RCC 7860 (cell line): ENCODE measurements around the gene FITM1.

Source experiments
- DNase-seq: peaks from one replicate; pipeline ENCODE4 v3.0.0-alpha.2; 2015; ENCODE audit warnings: low spot score
- FAIRE-seq: peaks from 2 replicates; lab custom pipeline; 2012; peaks lifted over from hg19 to GRCh38; lab: Jason Lieb, UNC

The FITM1 gene, protein sequence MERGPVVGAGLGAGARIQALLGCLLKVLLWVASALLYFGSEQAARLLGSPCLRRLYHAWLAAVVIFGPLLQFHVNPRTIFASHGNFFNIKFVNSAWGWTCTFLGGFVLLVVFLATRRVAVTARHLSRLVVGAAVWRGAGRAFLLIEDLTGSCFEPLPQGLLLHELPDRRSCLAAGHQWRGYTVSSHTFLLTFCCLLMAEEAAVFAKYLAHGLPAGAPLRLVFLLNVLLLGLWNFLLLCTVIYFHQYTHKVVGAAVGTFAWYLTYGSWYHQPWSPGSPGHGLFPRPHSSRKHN

DNA sequence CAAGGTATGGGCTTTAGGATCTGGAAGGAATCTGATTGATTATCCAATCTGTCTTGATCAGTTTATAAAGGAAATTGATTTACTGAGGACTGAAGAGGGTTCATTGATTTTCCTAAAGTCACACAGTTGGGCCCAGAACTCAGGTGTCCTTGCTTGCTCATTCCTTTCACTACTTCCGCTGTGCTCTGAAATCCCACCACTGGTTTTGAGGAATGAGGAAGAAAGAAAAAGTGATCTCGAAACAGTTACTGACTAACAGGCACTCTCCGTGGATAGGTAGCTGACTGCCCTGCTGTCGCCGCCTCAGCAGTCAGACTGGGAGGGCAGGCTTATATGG is at the start of gene FITM1:
Gene FITM1 (plus strand): TSS at position 280 of the 337 bp plus-strand sequence. CDS start 905 bp downstream, outside the sequence.
- FAIRE-seq (no peak), DNase-seq (no peak)

DNA sequence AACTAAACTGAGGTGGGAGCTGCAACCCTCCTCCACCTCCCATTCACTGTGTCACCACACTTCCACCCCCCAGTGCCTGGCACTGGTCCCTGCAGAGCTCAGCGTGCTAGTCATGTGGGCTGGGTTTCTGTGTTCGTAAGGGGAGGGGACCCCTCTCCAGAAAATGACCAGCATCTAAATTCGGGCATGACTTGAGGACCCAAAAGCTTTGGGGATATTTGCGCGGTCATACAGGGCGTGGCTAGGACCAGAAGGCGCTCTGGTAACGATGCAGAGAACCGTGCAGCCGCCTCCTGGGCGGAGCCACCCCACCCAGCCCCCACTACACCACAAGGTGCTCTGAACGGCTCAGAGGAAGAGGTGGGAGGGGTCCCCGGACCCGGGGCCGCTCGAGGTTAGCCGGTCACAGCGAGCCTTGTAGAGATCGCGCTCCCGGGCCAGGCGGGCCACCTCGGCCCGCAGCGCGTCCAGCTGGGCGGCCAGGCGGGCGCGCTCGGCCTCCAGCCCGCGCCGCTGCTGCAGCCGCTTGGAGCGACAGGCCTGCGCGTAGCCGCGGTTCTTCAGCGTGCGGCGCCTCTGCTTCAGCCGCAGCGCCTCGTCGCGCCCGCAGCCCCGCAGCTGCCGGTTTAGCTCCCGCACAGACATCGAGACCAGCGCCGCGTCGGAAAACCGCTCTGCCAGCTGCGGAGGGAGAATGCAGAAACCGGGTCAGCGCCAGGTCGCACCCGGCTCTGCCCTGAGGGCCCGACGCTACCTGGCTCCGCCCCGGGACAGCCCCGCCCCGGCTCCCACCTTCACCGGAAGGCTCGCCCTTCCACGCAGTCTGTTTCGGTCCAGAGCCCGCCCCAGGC is 49.3 kb upstream of the FITM1 start:
- DNase-seq (no peak), FAIRE-seq (no peak)

DNA sequence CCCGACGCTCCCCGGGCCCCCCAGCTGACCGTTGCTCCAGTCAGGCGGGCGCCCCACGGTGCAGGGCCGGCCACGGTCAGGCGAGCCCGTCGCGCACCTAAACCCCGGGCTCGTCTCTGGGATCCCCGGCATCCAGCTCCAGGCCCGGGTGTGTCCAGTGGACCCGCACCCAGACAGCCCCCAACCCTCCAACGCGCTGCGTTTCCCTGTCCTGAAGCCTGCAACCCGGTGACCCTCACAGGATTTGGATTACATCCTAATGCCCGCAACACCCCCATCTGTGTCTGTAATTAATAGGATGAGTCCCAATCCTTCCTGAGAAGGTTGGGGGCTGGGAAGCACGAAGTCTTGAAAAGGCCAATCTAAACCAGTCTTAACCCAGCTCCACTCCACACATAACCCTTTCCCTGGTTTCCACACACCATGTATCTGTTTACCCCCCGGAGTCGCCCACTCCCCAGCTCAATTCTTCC is 48.7 kb upstream of the FITM1 start:
- no peak for DNase-seq

DNA sequence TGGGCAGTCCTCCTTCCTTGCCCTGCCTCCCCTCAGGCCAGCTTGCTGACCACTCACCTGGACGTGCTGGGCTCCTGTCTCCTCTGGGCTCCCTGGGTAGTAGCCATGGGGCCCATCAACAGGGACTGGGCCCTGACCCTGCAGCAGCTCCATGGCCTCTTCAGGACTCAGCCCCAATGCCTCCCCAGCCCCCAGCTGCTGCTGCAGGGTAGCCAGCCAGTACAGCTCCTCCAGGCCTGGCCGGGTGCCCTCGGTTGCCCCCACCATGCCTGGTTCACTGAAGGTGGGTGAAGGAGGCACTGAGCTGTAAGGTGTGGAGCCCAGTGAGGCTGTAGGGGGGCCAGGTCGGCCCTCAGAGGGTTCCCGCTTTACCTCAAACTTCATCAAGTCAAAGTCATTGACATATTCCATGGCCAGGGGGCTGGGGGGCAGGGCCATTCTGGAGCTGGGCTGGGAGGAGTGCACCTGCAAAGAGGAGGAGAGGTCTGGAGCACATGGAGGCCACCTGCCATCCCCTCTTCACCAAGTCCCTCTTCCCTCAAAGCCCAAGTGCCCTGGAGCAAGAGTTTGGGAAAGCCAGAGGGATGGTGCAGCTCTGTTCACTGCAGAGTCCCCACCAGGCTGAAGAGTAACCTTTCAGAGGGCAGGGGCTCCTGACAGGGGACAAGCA is 47.9 kb upstream of the FITM1 start:
- DNase-seq (no peak), FAIRE-seq (no peak)

More for the DNA sequence above, 48.7 kb upstream of the FITM1 start:
- FAIRE-seq = no peak

DNA sequence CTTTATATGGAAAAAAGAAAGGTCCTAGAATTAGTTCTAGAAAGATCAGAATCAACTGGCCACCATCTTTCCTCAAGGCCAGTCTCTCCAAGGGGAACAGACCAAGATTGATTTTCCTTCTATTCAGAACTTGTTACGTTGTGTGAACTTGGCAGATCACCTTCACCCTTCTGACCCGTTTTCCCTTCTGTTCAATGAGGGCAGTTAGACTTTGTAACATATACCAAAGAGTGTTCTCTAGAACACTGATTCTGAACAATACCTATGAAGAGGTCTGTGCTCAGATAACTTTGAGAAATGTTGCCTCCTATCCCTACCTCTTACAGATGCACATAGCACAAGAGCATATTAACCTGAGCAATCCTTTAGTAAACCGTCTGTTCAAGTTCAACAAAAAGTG is 47.0 kb upstream of the FITM1 start:
- FAIRE-seq (no peak), DNase-seq (no peak)

DNA sequence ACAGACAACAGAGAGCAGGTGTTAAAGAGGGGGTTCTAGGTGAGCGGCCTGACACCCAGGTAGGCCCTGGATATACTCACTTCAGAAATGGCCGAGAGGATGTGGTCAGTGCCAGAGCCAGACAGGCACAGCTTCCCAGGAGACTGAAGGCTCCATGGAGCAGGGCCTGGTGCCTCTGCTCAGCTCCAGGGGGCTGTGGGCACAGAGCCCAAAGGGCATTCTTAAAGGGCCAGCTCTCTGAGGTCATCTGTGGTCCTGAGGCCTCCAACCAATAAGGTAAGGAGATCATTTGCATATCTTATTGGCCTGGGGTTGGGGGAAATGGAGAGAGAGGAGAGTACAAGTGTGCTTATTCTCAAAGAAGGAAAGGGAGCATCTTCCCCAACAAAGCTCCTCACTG is 46.0 kb upstream of the FITM1 start:
- DNase-seq = no peak

DNA sequence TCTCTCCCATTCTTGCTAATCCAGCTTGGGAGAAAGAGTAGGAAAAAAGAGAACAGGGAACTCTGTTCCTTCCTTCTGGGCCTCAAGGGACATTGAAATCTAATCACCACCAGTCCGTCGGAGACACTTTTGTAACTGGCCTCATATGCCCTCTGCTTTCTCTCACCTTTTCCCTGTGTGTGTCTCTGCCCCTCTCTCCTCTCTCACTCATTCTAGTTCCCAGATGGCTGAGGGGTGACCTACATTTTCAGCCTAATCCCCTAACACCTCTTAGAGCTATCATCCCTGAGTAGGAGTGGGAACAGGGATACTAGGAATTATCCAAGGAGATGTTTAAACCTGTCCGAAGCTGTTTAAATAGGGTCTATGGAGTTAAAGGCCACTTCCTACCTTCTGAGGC is 45.2 kb upstream of the FITM1 start:
- no peak for FAIRE-seq
- no peak for DNase-seq

More for the DNA sequence above, 46.0 kb upstream of the FITM1 start:
- no peak for FAIRE-seq

DNA sequence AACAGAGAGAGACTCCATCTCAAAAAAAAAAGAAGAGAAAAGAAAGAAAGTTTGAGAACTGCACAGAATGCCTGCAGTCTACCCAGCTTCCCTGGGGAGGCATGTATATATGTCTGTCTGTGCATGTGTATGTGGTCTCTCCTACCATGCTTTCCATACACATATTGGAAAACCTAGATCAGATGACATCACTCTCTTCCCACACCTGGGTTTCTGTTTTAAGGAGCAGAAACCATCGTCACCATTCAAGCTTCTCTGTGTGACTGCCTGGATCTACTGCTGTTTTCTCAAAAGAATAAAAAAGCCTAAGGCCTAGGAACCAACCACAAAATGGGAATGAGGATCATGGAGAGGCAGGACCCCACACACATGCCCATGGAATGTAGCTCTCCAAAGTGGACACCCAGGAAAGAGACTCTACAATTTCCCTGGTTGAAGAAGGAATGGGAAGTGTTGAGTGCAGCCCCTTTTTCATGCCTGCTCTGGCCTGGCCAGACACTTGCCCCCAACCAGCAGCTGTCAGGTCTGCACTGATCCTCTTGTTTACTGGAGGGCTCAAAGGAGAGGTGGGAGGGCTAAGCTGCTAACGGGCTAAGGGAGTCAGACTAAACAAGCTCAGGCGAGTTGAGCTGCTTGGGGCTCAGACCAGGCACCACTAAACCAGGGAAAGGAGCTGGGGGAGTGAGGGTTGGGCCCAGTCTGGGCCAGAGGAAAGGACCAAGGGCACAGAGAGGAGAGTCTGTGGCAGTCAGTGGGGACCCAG is 44.1 kb upstream of the FITM1 start:
- no peak for FAIRE-seq

DNA sequence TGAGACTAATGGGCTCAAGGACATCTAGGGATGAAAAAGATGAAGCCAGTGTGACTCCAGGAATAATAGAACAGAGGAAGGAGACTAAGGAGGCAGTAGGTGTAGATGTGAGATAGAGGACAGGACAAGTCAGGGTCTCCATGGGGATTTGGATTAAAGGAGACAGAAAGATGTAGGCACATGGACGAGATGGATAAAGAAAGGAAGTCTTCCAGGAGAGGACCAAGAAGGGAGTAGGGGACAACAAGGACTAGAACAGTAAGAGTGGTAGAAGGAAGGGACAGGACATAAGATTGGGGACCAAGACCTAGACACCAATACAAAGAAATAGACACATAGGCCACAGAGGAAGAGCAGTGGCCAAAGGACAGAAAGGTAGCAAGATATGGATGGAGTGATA is 43.5 kb upstream of the FITM1 start:
- FAIRE-seq = no peak

More for the DNA sequence above, 44.1 kb upstream of the FITM1 start:
- DNase-seq = no peak

DNA sequence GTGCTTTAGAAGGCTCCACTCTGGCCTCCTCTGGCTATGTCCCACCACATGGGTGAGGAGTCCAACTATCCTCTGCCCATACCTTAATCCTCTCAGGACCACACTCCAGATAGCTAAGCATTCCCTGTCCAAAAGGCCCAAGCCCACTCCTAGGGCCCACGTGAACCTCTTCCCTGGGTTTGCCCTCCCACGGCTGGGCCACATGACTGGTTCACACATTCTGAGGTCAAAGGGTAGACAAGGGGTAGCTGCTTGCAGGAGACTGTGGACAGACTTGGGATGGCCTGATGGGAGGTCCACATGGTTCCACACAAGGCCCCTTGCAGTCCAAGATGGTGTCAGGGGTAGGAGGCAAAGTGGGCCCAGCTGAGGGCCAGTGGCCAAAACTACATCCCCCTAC is 42.4 kb upstream of the FITM1 start:
- FAIRE-seq (no peak), DNase-seq (no peak)

More for the DNA sequence above, 43.5 kb upstream of the FITM1 start:
- DNase-seq = no peak

DNA sequence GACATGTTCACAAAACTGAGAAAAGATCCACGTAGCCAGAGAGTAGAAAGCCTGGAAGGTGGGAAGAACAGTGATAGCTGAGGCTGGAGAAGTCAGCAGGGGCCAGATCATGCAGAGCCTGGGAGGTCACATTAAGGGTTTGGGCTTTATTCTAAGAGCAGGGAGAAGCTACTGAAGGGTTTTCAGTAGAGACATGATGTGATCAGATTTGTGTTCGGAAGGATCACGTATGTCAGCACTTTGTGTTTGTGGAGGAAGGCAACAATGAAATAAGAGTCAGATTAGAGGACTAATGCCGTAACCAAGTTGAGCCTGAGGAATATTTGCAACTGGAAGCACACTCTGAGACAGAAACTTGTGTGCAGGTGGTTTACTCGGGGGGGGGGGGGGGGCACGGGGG is 40.6 kb upstream of the FITM1 start:
- DNase-seq (no peak), FAIRE-seq (no peak)

DNA sequence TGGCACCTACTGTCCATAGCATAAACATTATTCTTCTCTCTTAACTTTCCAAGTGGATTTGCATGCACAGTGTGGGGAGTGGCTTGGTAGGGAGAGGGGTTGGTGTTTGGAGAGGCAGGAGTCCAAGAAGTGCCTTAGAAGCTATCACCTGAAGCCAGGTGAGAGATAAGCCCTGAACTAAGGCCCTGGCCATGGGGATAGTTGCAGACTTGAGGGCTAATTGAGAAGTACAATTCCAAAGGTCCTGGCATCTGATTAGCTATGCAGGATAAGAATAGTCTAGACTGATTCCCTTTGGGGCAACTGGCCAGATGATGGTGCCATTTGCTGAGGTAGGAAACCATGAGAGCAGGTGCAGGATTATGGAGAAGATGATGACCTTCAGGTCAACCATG is 38.4 kb upstream of the FITM1 start:
- DNase-seq (no peak), FAIRE-seq (no peak)

DNA sequence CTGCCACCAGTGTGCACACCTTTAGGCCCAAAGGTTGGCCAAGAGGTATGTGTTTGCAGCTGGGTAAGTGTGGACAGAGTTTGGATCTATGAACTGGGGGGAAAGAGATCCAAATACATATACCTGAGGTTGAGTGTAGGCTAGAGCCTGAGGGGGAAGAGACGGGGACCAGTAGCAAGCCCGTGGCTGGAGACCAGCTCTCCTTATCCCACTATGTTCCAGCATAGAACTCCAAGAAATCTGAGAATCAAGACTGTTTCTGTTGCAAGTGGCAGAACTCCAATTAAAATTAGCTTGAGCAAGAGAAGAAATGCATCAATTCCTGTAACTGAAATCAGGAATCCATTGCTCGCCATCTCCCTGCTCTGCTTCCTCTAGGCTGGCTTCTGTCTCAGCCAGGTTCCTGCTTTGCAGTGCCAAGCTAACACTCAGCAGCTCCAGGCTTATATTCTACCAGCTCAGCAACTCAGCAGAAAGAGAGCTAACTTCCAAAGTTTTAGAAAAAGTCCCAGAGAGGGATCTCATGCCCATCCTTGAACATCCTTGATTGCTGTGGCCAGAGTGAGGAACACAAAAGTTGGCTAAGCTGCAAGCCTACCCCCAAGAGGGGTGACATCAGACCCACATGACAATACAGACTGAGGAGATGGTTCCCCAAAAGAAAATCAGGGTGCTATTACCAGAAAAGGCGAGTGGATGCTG is 37.8 kb upstream of the FITM1 start:
- FAIRE-seq = no peak
- DNase-seq = no peak

DNA sequence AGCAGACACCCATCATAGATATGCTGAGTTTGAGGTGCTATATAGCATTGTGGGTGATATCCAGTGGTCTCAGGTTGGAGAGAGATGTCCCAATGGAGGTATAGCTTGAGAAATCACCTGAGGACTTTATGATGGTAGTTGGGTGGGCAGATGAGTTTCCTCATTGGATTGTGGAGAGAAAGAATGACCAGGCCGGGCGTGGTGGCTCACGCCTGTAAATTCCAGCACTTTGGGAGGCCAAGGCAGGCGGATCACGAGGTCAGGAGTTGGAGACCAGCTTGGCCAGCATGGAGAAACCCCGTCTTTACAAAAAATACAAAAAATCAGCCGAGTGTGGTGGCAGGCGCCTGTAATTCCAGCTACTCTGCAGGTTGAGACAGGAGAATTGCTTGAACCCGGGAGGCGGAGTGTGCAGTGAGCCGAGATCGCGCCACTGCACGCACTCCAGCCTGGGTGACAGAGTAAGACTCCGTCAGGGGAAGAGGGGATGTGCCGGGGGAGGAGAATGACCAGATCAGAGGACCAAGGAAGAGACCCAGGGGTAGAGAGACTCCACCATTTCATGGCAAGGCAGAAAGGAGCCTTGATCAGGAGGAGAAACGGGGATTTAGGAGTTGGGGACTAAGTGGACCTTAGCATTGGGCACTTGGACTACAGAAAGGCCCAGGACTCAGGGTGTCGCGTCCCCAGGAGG is 37.1 kb upstream of the FITM1 start:
- FAIRE-seq (no peak), DNase-seq (no peak)

DNA sequence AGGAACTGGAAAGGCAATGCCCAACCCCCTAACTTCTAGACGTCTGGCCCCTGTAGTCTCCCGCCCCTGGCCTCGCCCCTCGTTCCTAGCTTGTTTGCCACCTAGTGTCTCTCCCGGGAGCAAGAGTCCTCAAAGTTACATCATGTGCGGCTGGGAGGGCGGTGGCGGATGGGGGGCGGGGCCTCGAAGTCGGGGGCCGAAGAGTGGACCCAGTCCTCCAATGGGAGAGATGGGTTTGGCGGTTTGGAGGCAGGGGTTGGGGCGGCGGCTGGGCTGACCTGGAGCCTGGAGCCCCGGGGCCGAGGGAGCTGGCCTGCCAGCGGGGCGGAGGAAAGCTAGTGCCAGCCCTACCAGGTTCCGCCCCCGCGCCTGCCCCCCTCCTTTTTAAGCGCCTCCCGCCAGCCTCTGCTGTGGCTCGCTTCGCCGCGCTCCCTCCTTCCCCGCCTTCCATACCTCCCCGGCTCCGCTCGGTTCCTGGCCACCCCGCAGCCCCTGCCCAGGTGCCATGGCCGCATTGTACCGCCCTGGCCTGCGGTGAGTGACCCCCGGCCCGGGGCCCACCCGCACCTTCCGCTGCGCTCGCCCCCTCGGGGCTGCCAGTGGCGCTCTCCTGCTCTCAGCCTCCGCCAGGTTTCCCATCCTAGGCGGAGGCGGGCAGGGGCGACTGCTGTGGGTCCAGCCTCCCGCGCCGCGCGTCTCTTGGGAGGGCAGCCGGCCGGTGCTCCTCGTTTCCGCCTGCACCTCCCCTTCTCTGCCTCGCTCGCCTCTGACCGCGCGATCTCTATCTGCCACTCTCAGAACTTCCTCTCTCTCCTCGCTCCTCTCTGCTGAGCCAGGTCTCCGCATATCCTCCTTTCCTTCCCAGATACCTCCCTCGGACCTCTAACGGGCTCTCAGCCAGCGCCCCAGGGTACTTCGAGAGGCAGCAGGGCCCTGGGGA is 36.3 kb upstream of the FITM1 start, which contains the start of gene PCK2:
Gene PCK2 (plus strand): TSS at position 411 of the 940 bp plus-strand sequence. CDS start 95 bp downstream, at position 506.
- peak; percentile 58 for DNase-seq
- FAIRE-seq = no peak

DNA sequence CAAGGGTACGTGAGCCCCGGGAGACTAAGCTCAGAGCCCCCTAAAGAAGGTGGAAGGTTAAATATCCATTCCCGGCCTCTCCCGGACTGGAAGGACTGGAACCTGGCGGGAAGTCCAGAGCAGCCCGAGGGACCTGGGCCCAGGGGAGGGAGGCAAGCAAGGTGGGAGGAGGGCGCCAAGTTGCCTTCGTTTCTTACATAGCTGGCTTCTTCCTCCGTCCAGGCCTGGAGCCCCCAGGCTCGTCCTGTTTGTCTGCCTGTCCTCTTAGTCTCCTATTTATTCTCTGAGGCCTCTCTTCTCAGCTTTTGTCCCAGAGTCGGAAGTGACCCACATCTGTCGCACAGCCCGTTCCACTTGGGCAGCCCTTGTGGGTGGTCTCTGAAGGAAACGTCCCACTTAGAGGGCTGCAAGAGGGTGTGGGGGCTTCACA is 35.6 kb upstream of the FITM1 start:
- DNase-seq (no peak), FAIRE-seq (no peak)

DNA sequence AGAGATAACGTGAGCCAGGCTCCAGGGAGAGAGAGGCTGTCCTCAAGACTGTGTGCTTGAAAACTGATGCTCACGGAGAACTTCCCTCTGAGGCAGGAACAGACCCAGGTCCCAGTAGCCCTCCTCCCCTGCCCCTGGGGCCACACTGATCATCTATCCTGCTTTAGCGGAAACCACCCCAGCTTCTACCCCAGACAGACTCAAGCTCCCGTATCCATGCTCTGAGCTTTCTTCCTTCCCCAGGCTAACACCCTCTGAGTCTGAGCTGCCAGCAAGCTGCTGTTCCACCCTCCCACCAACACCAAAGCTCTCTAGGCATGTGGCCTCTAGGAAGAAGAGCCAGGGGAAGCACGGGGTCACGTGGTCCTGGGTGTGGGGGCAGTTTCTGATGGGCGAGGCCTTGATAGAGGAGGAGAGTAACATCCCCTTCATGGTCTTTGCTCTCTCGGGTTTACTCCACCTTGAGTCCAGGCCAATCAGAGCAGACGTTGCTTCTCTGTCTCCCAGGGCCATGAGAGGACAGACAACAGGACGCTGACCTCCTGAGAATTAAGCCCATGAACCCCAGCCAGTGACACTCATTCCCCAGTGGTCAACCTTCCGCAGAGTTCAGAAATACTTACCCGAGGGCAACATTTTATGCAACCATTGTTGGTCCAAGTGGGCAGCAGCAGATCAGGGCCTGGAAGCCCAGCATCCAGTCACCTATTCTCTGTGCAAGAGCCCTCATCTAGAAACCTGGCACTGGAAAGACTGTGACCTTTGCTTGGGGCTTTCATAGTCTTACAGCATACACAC is 35.0 kb upstream of the FITM1 start:
- DNase-seq = peak; percentile 49
- no peak for FAIRE-seq
